ENCODE data around the gene EXOC3.

- TF ChIP-seq CTCF (conservative IDR thresholded peaks at IDR 0.05) (no peak), EZH2 (IDR thresholded peaks at IDR 0.05; ENCODE audit: low read depth) (no peak)
These were observed 39.5 kb downstream of the EXOC3 start for GRCh38 chr5:482506-482905.

Data from PC-9 (cell line).